Bronchial epithelial cell (primary cell): ENCODE data around the gene AGAP1. TPM values are rescaled to one million over a fixed set of nuclear protein-coding genes. Genes with fewer than 3 reads are reported as not detected.

Experiments used
- DNase-seq: peaks from one replicate; pipeline ENCODE4 v3.0.0-alpha.2; 2010; ENCODE audit warnings: low read depth
- FAIRE-seq: peaks from 2 replicates; lab custom pipeline; 2011; peaks lifted over from hg19 to GRCh38; lab: Jason Lieb, UNC
- H3K27me3 ChIP-seq: 2 replicates; pipeline ENCODE4 v1.5.1; 2011; ENCODE audit warnings: low read length; ENCODE audit not compliant: control insufficient read depth, insufficient read depth
- H3K36me3 ChIP-seq: 2 replicates; pipeline ENCODE4 v1.5.1; 2011; ENCODE audit warnings: low read length; ENCODE audit not compliant: control insufficient read depth, insufficient read depth
- H3K4me3 ChIP-seq: 2 replicates; pipeline ENCODE4 v1.5.1; 2011; ENCODE audit warnings: mild to moderate bottlenecking, low read depth, low read length, control low read depth
- total RNA-seq: library from RNA; depleted of rRNA; stranded (reverse); fragments of >200 nt; gene quantifications from 2 replicates; pipeline ENCODE4 v1.2.1, GENCODE V29; 2014
- TF ChIP-seq, protein P1 (sequence below): IDR thresholded peaks from 2 replicates; pipeline ENCODE4 v1.5.1; 2011; ENCODE audit warnings: mild to moderate bottlenecking, moderate library complexity, low read length, control low read depth, inconsistent platforms; ENCODE audit not compliant: insufficient read depth, severe bottlenecking

Gene AGAP1
- total RNA-seq, 1 donor from 2014 or later, result 22.4 TPM

DNA sequence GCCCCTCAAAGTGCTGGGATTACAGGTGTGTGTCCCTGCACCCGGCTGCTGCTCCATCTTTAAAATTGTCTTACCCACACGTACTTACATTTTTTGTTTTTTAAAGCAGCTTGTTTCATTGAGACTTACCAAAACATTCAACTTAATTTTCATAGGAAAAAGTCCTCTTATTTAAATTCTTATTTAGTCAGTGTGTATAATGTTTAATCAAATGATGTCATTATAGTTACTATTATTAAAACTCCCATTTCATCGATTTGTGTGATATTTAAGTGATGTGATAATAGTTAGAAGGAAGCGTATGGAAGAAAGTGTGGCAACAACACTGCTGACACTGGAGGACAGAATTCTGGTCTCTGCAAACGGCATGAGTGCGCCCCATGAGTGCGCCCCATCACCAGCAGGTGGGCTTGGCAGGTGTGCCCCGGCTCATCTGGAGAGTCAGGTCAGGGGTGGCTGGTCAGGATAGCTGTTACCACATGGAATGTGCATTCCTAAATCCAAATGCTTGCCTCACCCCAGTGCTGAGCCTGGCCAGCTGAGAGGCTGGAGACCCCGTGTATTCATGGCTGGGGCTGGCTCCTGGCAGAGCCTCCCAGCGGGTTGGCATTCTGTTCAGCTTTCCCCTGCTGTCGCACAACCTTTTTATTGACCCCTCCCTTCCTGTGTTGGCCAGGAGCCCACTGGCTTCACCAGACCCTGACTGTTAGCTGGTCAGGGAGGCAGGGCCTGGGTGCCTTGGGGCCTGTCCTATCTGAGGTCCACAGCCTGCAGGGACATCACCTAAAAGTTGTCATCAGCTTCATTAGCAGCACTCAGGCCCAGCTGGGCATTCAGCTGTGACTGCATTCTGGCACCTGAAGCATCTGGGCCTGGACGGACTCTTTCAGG is 79.7 kb downstream of the AGAP1 start:
- DNase-seq (no peak), FAIRE-seq (no peak)

DNA sequence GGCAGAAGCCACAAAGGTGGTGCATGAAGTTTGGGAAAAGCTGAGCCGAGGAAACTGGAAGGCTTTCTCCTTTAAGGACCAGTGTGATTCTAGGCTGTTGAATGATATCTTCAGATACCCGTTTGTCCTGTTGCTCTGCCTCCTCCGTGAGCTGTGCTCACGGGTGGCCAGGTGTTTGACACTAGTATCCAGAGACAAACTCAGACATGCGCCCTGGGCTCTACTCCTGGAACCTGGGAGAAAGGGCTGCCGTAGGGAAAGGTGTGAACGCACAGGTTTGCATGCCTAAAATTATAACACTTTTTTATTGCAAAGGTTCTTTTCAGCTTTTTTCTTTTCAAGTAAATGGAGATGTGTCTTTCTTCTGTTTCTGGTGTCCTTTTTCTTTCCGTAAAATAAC is 81.6 kb downstream of the AGAP1 start:
- TF ChIP-seq, protein P1, sequence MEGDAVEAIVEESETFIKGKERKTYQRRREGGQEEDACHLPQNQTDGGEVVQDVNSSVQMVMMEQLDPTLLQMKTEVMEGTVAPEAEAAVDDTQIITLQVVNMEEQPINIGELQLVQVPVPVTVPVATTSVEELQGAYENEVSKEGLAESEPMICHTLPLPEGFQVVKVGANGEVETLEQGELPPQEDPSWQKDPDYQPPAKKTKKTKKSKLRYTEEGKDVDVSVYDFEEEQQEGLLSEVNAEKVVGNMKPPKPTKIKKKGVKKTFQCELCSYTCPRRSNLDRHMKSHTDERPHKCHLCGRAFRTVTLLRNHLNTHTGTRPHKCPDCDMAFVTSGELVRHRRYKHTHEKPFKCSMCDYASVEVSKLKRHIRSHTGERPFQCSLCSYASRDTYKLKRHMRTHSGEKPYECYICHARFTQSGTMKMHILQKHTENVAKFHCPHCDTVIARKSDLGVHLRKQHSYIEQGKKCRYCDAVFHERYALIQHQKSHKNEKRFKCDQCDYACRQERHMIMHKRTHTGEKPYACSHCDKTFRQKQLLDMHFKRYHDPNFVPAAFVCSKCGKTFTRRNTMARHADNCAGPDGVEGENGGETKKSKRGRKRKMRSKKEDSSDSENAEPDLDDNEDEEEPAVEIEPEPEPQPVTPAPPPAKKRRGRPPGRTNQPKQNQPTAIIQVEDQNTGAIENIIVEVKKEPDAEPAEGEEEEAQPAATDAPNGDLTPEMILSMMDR, result no peak
- Histone ChIP-seq H3K27me3 (no peaks in the 10 kb centered on the region), H3K4me3 (no peak overlapping the region), H3K36me3 (no peaks in the 10 kb centered on the region)
- FAIRE-seq, result no peak
- no peak for DNase-seq

More for the DNA sequence above, 79.7 kb downstream of the AGAP1 start:
- no peaks in the 10 kb centered on the region for H3K36me3 ChIP-seq
- TF ChIP-seq, protein P1, result no peak
- H3K4me3 ChIP-seq, result no peak overlapping the region
- no peaks in the 10 kb centered on the region for H3K27me3 ChIP-seq

DNA sequence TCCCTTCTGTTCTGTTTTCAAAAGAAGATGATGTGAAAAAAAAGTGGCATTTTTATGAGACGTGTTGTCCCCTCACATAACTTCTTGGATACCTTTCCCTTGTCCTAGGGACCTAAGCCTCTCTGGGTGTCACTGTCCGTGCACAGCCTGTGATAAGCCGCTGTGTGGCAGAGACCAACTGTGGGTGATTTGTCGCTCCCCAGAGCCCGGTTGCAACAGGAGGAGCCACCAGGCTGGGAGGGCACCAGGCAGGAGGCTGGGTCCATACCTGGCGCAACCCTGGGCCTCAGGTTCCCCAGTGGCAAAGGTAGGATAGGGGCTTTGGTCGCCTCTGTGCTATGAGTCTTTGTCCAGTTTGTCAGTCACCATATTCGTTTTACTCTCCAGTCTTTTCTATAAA is 82.1 kb downstream of the AGAP1 start:
- FAIRE-seq (no peak), DNase-seq (no peak)
- Histone ChIP-seq H3K4me3 (no peak overlapping the region), H3K36me3 (no peaks in the 10 kb centered on the region), H3K27me3 (no peaks in the 10 kb centered on the region)
- TF ChIP-seq, protein P1, result no peak

DNA sequence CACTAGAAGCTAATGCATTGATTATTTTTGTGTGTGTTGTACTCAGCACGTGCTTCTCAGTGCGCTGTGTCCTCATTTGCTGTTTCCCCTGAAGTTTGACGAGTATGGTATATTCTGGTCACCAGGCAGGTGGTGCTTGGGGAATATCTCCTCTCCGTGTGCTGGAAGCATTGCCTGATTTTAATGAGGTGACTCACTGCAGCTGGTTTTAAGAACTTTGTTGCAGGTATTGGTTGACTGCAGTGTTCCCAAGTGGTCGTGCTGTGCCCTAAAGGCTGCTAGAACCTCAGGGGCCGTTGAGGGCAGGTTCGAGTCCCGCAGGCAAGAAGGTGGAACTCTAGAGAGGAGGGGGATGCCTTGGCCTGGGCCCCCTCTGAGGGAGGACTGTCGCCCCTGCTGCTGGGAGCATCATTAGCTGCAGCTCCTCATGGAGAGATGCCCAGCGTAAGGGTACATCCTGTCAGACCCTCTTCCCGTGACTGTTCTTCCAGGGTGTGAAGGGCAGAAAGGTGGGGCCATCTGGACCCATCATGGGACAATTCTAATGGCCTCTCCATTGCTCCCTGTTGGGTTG is 82.6 kb downstream of the AGAP1 start:
- TF ChIP-seq, protein P1, result no peak
- DNase-seq, result no peak
- H3K36me3 ChIP-seq, result no peaks in the 10 kb centered on the region
- H3K27me3 ChIP-seq, result no peaks in the 10 kb centered on the region
- H3K4me3 ChIP-seq, result no peak overlapping the region
- peak; percentile 47 for FAIRE-seq

DNA sequence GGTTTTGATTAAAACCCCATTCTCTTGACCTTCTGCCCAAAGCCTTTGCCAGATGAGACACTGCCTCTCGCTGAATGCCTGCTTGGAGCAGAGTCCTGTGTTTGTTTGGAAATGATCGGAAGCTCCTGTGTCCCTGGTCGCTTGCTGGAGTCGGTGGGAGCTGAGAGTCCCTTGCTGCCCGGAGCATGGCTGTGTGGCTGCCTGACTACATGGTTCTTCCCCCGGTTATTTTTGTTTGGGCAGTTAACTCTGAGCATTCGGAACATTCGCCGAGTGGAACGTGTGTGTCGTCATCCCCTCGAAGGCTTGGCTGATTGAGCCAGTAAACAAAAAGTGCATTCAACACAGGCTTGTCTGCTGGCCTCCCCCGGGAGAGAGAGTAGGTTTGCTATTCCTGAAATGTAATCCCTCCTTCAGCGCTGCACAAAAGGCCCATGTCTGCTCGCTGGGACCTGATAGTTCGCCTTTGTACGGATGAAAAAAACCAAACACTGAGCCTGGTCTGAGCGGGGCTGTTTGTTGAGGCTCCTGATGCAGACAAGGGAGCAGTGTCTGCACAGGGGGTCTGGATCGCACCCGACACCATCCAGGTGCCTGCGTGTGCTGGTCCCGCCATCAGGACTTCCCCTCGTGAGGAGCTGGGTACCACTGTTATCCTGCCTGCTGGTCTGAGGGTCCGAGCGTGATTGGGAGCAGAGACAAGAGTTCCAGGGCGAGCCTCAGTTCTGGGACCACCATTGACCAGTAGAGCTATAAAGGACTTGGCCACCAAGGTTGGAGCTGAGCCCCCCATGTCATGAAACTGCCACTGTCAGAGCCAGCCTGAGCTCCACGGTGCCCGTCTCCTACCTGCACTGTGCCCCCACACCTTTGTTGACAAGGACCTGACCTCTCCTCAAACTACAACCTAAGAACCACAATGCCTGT is 83.8 kb downstream of the AGAP1 start:
- no peak overlapping the region for H3K4me3 ChIP-seq
- TF ChIP-seq, protein P1, result no peak
- FAIRE-seq (peak; percentile 88), DNase-seq (no peak)
- H3K36me3 ChIP-seq, result no peaks in the 10 kb centered on the region
- no peaks in the 10 kb centered on the region for H3K27me3 ChIP-seq
